Measurements from ENCODE around the gene IST1. TPM values are rescaled to one million over a fixed set of nuclear protein-coding genes. Genes with fewer than 3 reads are reported as not detected.

IST1 gene
- total and polyA plus RNA-seq, 10 of the 15 experiments (the other 5 are each of a cell fraction or from before 2014, with no cell fraction given): 97.3 to 293 (median 138) TPM

DNA sequence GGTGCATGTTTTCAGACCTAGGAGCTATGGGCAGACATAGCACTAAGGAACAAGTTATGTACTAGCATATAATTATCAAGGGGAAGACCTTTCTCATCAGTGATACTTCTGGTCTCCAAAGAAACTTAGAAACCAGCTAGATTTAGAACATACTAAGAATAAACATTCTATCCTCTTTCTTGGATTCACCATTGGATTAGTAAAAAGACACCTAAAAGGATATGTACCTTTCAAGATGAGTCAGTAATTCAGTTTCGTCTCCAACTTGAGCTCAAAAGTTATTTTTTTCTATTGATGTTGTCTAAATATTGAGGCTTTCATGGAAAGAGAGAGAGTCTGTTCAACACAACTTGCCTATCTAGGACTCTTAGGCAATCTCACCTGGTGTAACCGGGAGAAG lies 24.5 kb upstream of the IST1 start (continued):
- TF ChIP-seq, protein P1, sequence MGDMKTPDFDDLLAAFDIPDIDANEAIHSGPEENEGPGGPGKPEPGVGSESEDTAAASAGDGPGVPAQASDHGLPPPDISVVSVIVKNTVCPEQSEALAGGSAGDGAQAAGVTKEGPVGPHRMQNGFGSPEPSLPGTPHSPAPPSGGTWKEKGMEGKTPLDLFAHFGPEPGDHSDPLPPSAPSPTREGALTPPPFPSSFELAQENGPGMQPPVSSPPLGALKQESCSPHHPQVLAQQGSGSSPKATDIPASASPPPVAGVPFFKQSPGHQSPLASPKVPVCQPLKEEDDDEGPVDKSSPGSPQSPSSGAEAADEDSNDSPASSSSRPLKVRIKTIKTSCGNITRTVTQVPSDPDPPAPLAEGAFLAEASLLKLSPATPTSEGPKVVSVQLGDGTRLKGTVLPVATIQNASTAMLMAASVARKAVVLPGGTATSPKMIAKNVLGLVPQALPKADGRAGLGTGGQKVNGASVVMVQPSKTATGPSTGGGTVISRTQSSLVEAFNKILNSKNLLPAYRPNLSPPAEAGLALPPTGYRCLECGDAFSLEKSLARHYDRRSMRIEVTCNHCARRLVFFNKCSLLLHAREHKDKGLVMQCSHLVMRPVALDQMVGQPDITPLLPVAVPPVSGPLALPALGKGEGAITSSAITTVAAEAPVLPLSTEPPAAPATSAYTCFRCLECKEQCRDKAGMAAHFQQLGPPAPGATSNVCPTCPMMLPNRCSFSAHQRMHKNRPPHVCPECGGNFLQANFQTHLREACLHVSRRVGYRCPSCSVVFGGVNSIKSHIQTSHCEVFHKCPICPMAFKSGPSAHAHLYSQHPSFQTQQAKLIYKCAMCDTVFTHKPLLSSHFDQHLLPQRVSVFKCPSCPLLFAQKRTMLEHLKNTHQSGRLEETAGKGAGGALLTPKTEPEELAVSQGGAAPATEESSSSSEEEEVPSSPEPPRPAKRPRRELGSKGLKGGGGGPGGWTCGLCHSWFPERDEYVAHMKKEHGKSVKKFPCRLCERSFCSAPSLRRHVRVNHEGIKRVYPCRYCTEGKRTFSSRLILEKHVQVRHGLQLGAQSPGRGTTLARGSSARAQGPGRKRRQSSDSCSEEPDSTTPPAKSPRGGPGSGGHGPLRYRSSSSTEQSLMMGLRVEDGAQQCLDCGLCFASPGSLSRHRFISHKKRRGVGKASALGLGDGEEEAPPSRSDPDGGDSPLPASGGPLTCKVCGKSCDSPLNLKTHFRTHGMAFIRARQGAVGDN (IDR thresholded peaks at IDR 0.05): no peak
- TF ChIP-seq, protein P2, sequence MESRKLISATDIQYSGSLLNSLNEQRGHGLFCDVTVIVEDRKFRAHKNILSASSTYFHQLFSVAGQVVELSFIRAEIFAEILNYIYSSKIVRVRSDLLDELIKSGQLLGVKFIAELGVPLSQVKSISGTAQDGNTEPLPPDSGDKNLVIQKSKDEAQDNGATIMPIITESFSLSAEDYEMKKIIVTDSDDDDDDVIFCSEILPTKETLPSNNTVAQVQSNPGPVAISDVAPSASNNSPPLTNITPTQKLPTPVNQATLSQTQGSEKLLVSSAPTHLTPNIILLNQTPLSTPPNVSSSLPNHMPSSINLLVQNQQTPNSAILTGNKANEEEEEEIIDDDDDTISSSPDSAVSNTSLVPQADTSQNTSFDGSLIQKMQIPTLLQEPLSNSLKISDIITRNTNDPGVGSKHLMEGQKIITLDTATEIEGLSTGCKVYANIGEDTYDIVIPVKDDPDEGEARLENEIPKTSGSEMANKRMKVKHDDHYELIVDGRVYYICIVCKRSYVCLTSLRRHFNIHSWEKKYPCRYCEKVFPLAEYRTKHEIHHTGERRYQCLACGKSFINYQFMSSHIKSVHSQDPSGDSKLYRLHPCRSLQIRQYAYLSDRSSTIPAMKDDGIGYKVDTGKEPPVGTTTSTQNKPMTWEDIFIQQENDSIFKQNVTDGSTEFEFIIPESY (IDR thresholded peaks at IDR 0.05): no peak
- TF ChIP-seq SMAD5 (IDR thresholded peaks at IDR 0.05; ENCODE audit: low read depth) (no peak), JUNB (IDR thresholded peaks at IDR 0.05) (peak; percentile 81), LARP7 (IDR thresholded peaks at IDR 0.05) (no peak), SREBF2 (IDR thresholded peaks at IDR 0.05; ENCODE audit: low read length) (no peak), CHD2 (IDR thresholded peaks at IDR 0.05; ENCODE audit: borderline replicate concordance, low read depth, low read length) (no peak), NFIC (IDR thresholded peaks at IDR 0.05; ENCODE audit: low read depth, low read length) (peak; percentile 77), TARDBP (IDR thresholded peaks at IDR 0.05; ENCODE audit: borderline replicate concordance) (no peak), ZNF274 (IDR thresholded peaks at IDR 0.05; ENCODE audit: insufficient read depth, insufficient read length) (no peak), CHD4 (IDR thresholded peaks at IDR 0.05) (no peak)
- TF ChIP-seq, protein P3, sequence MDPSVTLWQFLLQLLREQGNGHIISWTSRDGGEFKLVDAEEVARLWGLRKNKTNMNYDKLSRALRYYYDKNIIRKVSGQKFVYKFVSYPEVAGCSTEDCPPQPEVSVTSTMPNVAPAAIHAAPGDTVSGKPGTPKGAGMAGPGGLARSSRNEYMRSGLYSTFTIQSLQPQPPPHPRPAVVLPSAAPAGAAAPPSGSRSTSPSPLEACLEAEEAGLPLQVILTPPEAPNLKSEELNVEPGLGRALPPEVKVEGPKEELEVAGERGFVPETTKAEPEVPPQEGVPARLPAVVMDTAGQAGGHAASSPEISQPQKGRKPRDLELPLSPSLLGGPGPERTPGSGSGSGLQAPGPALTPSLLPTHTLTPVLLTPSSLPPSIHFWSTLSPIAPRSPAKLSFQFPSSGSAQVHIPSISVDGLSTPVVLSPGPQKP (IDR thresholded peaks at IDR 0.05; ENCODE audit: low read depth, low read length): no peak
- TF ChIP-seq, protein P4, sequence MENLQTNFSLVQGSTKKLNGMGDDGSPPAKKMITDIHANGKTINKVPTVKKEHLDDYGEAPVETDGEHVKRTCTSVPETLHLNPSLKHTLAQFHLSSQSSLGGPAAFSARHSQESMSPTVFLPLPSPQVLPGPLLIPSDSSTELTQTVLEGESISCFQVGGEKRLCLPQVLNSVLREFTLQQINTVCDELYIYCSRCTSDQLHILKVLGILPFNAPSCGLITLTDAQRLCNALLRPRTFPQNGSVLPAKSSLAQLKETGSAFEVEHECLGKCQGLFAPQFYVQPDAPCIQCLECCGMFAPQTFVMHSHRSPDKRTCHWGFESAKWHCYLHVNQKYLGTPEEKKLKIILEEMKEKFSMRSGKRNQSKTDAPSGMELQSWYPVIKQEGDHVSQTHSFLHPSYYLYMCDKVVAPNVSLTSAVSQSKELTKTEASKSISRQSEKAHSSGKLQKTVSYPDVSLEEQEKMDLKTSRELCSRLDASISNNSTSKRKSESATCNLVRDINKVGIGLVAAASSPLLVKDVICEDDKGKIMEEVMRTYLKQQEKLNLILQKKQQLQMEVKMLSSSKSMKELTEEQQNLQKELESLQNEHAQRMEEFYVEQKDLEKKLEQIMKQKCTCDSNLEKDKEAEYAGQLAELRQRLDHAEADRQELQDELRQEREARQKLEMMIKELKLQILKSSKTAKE (IDR thresholded peaks at IDR 0.05; ENCODE audit: low read depth, poor library complexity, severe bottlenecking): no peak
- TF ChIP-seq, protein P5, sequence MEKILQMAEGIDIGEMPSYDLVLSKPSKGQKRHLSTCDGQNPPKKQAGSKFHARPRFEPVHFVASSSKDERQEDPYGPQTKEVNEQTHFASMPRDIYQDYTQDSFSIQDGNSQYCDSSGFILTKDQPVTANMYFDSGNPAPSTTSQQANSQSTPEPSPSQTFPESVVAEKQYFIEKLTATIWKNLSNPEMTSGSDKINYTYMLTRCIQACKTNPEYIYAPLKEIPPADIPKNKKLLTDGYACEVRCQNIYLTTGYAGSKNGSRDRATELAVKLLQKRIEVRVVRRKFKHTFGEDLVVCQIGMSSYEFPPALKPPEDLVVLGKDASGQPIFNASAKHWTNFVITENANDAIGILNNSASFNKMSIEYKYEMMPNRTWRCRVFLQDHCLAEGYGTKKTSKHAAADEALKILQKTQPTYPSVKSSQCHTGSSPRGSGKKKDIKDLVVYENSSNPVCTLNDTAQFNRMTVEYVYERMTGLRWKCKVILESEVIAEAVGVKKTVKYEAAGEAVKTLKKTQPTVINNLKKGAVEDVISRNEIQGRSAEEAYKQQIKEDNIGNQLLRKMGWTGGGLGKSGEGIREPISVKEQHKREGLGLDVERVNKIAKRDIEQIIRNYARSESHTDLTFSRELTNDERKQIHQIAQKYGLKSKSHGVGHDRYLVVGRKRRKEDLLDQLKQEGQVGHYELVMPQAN (conservative IDR thresholded peaks at IDR 0.05): no peak
- TF ChIP-seq, protein P6, sequence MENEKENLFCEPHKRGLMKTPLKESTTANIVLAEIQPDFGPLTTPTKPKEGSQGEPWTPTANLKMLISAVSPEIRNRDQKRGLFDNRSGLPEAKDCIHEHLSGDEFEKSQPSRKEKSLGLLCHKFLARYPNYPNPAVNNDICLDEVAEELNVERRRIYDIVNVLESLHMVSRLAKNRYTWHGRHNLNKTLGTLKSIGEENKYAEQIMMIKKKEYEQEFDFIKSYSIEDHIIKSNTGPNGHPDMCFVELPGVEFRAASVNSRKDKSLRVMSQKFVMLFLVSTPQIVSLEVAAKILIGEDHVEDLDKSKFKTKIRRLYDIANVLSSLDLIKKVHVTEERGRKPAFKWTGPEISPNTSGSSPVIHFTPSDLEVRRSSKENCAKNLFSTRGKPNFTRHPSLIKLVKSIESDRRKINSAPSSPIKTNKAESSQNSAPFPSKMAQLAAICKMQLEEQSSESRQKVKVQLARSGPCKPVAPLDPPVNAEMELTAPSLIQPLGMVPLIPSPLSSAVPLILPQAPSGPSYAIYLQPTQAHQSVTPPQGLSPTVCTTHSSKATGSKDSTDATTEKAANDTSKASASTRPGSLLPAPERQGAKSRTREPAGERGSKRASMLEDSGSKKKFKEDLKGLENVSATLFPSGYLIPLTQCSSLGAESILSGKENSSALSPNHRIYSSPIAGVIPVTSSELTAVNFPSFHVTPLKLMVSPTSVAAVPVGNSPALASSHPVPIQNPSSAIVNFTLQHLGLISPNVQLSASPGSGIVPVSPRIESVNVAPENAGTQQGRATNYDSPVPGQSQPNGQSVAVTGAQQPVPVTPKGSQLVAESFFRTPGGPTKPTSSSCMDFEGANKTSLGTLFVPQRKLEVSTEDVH (IDR thresholded peaks at IDR 0.05; ENCODE audit: low read depth, partially characterized antibody): no peak
- TF ChIP-seq, protein P7, sequence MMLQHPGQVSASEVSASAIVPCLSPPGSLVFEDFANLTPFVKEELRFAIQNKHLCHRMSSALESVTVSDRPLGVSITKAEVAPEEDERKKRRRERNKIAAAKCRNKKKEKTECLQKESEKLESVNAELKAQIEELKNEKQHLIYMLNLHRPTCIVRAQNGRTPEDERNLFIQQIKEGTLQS (IDR thresholded peaks at IDR 0.05; ENCODE audit: borderline replicate concordance, extremely low read depth, low read depth, low read length): no peak

All from GM12878 (cell line).